ENCODE measurements around the gene PRKAB2. TPM values are rescaled to one million over a fixed set of nuclear protein-coding genes. Genes with fewer than 3 reads are reported as not detected.
"Not testable (repeated sequence)": the region's sequence is repeated elsewhere in the genome, so short reads cannot be mapped to it uniquely, and the experiment has no call there.

Gene PRKAB2
- total and polyA plus RNA-seq, 9 of the 15 experiments (the other 6 are each of a cell fraction or from before 2014, with no cell fraction given): 2.3 to 20.8 (median 7.9) TPM

DNA sequence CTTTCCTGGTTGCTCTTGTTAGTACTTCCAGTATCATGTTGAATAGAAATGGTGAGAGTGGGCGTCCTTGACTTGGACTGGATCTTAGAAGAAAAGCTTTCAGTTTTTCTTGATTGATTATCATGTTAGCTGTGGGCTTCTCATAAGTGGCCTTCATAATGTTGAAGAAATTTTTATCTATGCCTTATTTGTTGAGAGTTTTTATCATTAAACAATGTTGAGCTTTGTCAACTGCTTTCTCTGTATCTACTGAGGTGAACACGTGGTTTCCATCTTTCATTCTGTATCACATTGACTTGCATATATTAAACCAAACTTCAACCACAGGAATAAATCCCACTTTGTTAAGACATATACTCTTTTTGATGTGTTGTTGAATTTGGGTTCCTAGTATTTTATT lies 29.4 kb downstream of the PRKAB2 start:
- POLR2A ChIA-PET: interaction anchor here (0.6 to 2.2 kb wide), 2 partner anchors 8 to 12 kb away, joined by 3 to 8 read pairs; no protein-coding TSS in a partner anchor
- in situ Hi-C loops (cut with MboI) (no loop called here), intact Hi-C loops (cut with micrococcal nuclease) (no loop called here)
- TF ChIP-seq ZNF134 (CRISPR knock-in tag; conservative IDR thresholded peaks at IDR 0.05): no peak
- no peak for TF ChIP-seq ZNF174 (CRISPR knock-in tag; IDR thresholded peaks at IDR 0.05)
- no peak for TF ChIP-seq THRAP3 (IDR thresholded peaks at IDR 0.05; ENCODE audit: borderline replicate concordance)
- TF ChIP-seq MIER1 (IDR thresholded peaks at IDR 0.05; ENCODE audit: low read depth): no peak
- TF ChIP-seq C11orf30 (IDR thresholded peaks at IDR 0.05; ENCODE audit: low read depth): no peak
- no peaks in the 10 kb centered on the region for H3K27me3 ChIP-seq (ENCODE audit: control insufficient read depth in 2 of 2, insufficient read depth in 2 of 2, low read length in 2 of 2)
- FAIRE-seq (no peak), DNase-seq (ENCODE audit: extremely low read depth in 1 of 4, low spot score in 3 of 4) (no peak), ATAC-seq (no peak)
- H3K4me1 ChIP-seq (replicated peaks in 1 of 2; ENCODE audit: control insufficient read depth in 2 of 2, insufficient read depth in 2 of 2, low read length in 2 of 2): no peaks in the 10 kb centered on the region
- CTCF ChIA-PET (ENCODE audit: low intra/inter-chr PET ratio): no interaction called here
- no TSS peak for BruUV-seq (replicated peaks)
- no peak overlapping the region for H3K4me3 ChIP-seq
- H4K20me1 ChIP-seq (replicated peaks; ENCODE audit: control insufficient read depth, insufficient read depth, low read length): no peaks in the 10 kb centered on the region
- H3K36me3 ChIP-seq (ENCODE audit: control insufficient read depth, insufficient read depth, low read length): no peaks in the 10 kb centered on the region
- no peak overlapping the region for H3K27ac ChIP-seq (ENCODE audit: extremely low read depth, low read depth, low read length)
- 0% methylated on average over 2 of the region's 2 CpGs for WGBS (ENCODE audit: insufficient coverage, low coverage, missing lambda C conversion rate)
- no peak overlapping the region for H2AFZ ChIP-seq (ENCODE audit: low read depth, low read length)
- H3K4me2 ChIP-seq (ENCODE audit: insufficient read depth, low read length): no peak overlapping the region
- H3K9me1 ChIP-seq (ENCODE audit: control insufficient read depth, insufficient read depth, low read length): no peaks in the 10 kb centered on the region
- no peak overlapping the region for H3K9ac ChIP-seq (ENCODE audit: insufficient read depth in 1 of 2, low read depth in 2 of 2, low read length in 2 of 2)
- H3K79me2 ChIP-seq (ENCODE audit: control insufficient read depth, insufficient read depth, low read length): no peaks in the 10 kb centered on the region
- no peaks in the 10 kb centered on the region; the same call in 1 of the 2 replicates for H3K9me3 ChIP-seq (replicated peaks; ENCODE audit: control insufficient read depth, insufficient read depth, low read depth, low read length)

DNA sequence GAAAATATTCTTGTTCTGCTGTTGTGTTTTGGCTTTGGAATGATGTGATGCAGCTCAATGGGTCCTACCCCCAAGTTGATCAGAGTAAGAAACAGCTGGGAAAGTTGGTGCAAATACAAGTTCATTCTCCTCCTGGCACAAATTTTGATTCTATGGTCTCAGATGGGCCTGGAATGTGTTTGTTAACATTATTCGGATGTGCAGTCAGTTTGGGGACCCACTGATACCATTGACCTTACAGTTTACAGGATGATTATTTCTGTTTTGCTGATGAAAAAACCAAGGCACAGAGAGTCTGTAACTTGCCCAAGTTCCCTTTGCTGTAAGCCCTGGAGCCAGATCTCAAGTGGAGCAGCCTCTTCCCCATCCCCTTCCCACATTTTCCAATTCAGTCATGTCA lies 41.5 kb downstream of the PRKAB2 start:
- DNase-seq (ENCODE audit: extremely low read depth in 1 of 4, low spot score in 3 of 4); H3K4me3 ChIP-seq; in situ Hi-C loops (cut with MboI); H3K79me2 ChIP-seq (ENCODE audit: control insufficient read depth, insufficient read depth, low read length); H3K27ac ChIP-seq (ENCODE audit: extremely low read depth, low read depth, low read length); BruUV-seq (replicated peaks); H2AFZ ChIP-seq (ENCODE audit: low read depth, low read length); H3K27me3 ChIP-seq (ENCODE audit: control insufficient read depth in 2 of 2, insufficient read depth in 2 of 2, low read length in 2 of 2); H3K9ac ChIP-seq (ENCODE audit: insufficient read depth in 1 of 2, low read depth in 2 of 2, low read length in 2 of 2); H3K4me1 ChIP-seq (replicated peaks in 1 of 2; ENCODE audit: control insufficient read depth in 2 of 2, insufficient read depth in 2 of 2, low read length in 2 of 2); H4K20me1 ChIP-seq (replicated peaks; ENCODE audit: control insufficient read depth, insufficient read depth, low read length); CTCF ChIA-PET (ENCODE audit: low intra/inter-chr PET ratio); H3K9me1 ChIP-seq (ENCODE audit: control insufficient read depth, insufficient read depth, low read length); H3K9me3 ChIP-seq (replicated peaks; ENCODE audit: control insufficient read depth, insufficient read depth, low read depth, low read length); FAIRE-seq; H3K4me2 ChIP-seq (ENCODE audit: insufficient read depth, low read length); ATAC-seq; H3K36me3 ChIP-seq (ENCODE audit: control insufficient read depth, insufficient read depth, low read length): not testable (repeated sequence)
- 0% methylated on average over 1 of the region's 1 CpG for WGBS (ENCODE audit: insufficient coverage, low coverage, missing lambda C conversion rate)
- POLR2A ChIA-PET: interaction anchor here (0.7 kb wide), 2 partner anchors 40 to 181 kb away, joined by 3 read pairs; no protein-coding TSS in a partner anchor
- intact Hi-C loops (cut with micrococcal nuclease): loop anchor here (2.0 kb wide), 1 partner anchor 20 kb away; no protein-coding TSS in a partner anchor
